Ovary (tissue), 3 donors: Measurements from ENCODE around the gene MAD1L1.

ENCODE experiments used
- CTCF ChIP-seq, 3 donors: fragments of 450-650 bp in 2 of 3; fragments of 200-600 bp in 1 of 3; IDR thresholded peaks; one replicate each; pipeline versions ENCODE4 v1.5.1 to v1.8.0; 2016 to 2022; ENCODE audit warnings: antibody characterized with exemption in 3 of 3, mild to moderate bottlenecking in 1 of 3
- EP300 ChIP-seq: sonication (generic); formaldehyde crosslinking; IDR thresholded peaks from one replicate; pipeline ENCODE4 v1.6.1; 2017; ENCODE audit warnings: antibody characterized with exemption
- donor health status: DM: no; HTN: no; CAD: no.

GRCh38 chr7:2146676-2147472 is 85.9 kb downstream of the MAD1L1 start:
- TF ChIP-seq CTCF (IDR thresholded peaks at IDR 0.05) (no peak), EP300 (no peak)
